BLaER1 treated with 17β-estradiol and CSF1 and Interleukin-3, amounts not matched to agents 10 nM and 100 nM (cell line): ENCODE data around the gene BCAP29.

ENCODE experiments used
- H3K27ac ChIP-seq, 11 experiments: shearing (Covaris generic); formaldehyde crosslinking; 2 replicates each; pipeline ENCODE4 v1.8.1; 2022
- H3K27me3 ChIP-seq, 11 experiments: shearing (Covaris generic); formaldehyde crosslinking; 2 replicates each; pipeline ENCODE4 v1.8.1; 2022
- H3K36me3 ChIP-seq, 11 experiments: shearing (Covaris generic); formaldehyde crosslinking; 2 replicates each; pipeline ENCODE4 v1.8.1; 2022
- H3K4me1 ChIP-seq, 10 experiments: shearing (Covaris generic); formaldehyde crosslinking; 2 replicates each; pipeline ENCODE4 v1.8.1; 2022
- H3K4me2 ChIP-seq, 11 experiments: shearing (Covaris generic); formaldehyde crosslinking; 2 replicates each; pipeline ENCODE4 v1.8.1; 2022
- H3K4me3 ChIP-seq, 10 experiments: shearing (Covaris generic); formaldehyde crosslinking; 2 replicates each; pipeline ENCODE4 v1.8.1; 2022
- H3K9ac ChIP-seq, 11 experiments: shearing (Covaris generic); formaldehyde crosslinking; 2 replicates each; pipeline ENCODE4 v1.8.1; 2022
- H3K9me3 ChIP-seq, 11 experiments: shearing (Covaris generic); formaldehyde crosslinking; replicated peaks in 1 of 11; 2 replicates each; pipeline ENCODE4 v1.8.1; 2022
- H4K20me1 ChIP-seq, 11 experiments: shearing (Covaris generic); formaldehyde crosslinking; 2 replicates each; pipeline ENCODE4 v1.8.1; 2022
- Cebpa-rat ChIP-seq, 11 experiments: shearing (Covaris generic); IDR thresholded peaks; 2 replicates each; pipeline ENCODE4 v1.8.1; 2022

BCAP29 gene

DNA sequence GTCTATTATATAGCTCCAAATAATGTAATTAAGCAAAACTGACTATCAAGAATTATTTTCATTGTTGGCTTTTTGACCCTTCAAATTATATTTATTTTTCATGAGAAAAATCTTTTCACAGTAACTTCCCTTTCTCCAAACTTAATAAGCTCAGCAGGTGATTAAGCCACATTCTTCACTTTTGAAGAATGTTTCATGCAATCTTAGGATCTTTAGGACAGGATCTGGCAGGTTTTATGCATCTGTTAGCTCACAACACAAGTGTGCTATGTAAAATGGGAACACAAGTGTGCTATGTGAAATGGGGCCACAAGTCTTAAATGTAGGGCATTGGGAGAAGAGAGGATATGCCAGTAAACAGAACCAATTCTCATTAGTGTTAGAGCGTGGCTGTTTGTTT lies 26.3 kb downstream of the BCAP29 start:
- H3K4me2 ChIP-seq: no peak overlapping the region
- TF ChIP-seq Cebpa-rat (IDR thresholded peaks at IDR 0.05): no peak

DNA sequence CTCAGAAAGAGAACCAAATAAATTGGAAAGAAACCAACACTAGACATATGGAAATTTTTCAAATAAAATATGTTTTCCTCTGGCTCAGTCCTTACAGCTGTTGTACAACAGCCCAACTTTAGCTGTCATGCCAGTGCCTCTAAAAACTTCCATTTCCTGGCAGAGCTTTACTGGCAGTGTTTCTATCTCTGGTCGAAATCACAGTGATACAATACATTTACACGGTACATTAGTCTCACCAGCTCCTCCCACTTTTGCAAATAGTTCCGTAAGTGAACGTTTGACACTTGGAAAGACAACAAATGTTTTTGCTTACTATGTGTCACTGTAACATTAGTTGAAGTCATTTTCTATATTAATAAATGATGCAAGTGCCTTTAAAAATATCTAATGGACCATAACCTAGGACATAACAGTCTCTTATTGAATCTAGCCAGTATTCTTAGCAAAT lies 29.8 kb downstream of the BCAP29 start:
- Histone ChIP-seq H3K27ac (no peak overlapping the region), H3K27me3 (no peaks in the 10 kb centered on the region), H3K9me3 (no peaks in the 10 kb centered on the region), H3K9ac (no peak overlapping the region), H3K4me3 (no peak overlapping the region), H3K4me2 (no peak overlapping the region), H4K20me1 (no peaks in the 10 kb centered on the region), H3K36me3 (peaks cover 5 to 52% (median 20%) of the 10 kb centered on the region in 11 experiments; a peak in 18 of 22 replicates), H3K4me1 (peaks cover 0 to 6% (median 0%) of the 10 kb centered on the region in 10 experiments; a peak in 2 of 20 replicates)
- TF ChIP-seq Cebpa-rat (IDR thresholded peaks at IDR 0.05): no peak

More for the DNA sequence above, 26.3 kb downstream of the BCAP29 start:
- Histone ChIP-seq H3K27ac (no peak overlapping the region), H3K4me1 (no peaks in the 10 kb centered on the region), H3K4me3 (no peak overlapping the region), H3K27me3 (no peaks in the 10 kb centered on the region), H3K9ac (no peak overlapping the region), H4K20me1 (no peaks in the 10 kb centered on the region), H3K9me3 (no peaks in the 10 kb centered on the region), H3K36me3 (peaks cover 0 to 56% (median 5%) of the 10 kb centered on the region in 11 experiments; a peak in 5 of 22 replicates)

DNA sequence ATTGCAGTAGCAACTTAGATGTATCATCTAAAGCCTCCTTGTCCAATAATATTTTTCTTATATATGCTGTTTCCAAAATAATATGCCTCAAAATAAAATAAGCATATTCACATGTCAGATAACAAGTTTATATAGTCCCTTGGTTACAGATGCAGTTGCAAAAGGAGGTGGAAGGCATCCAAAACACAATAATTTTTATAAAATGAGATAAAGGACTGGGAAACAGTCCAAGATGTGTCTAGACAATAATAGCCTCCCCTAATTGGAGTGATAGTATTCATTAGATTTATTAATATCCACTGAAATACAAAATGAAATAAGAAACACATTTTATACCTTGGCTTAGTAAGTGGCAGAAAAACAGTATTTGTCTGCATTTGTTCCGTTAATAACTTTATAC lies 30.3 kb downstream of the BCAP29 start:
- no peaks in the 10 kb centered on the region for H4K20me1 ChIP-seq

DNA sequence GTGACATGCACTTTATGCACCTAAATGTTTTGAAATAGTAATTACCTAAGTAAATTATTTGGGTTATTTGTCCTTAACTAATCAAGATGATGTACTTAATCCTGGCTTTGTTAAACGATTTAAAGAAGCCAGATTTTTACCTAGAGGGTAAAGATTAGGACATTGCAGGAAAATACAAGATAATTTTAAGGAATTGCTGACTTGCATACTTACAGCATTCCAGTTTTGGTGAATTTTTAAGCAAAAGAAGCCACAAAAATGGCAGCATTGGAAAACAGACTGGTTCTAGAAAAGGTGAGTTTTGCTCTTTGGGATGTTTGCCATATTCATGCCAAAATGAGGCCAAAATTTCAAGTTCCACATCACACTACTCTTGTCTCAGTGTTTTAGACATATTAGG lies 33.4 kb downstream of the BCAP29 start:
- Histone ChIP-seq H4K20me1 (no peaks in the 10 kb centered on the region), H3K9ac (no peak overlapping the region), H3K27me3 (no peaks in the 10 kb centered on the region), H3K4me1 (peaks cover 0 to 34% (median 0%) of the 10 kb centered on the region in 10 experiments; a peak in 4 of 20 replicates), H3K4me2 (no peak overlapping the region), H3K4me3 (no peak overlapping the region), H3K27ac (no peak overlapping the region), H3K36me3 (peaks cover 5 to 53% (median 27%) of the 10 kb centered on the region in 11 experiments; a peak in 18 of 22 replicates), H3K9me3 (no peaks in the 10 kb centered on the region)
- no peak for TF ChIP-seq Cebpa-rat (IDR thresholded peaks at IDR 0.05)

More for the DNA sequence above, 30.3 kb downstream of the BCAP29 start:
- Histone ChIP-seq H3K4me2 (no peak overlapping the region), H3K9me3 (no peaks in the 10 kb centered on the region), H3K27ac (no peak overlapping the region), H3K4me1 (peaks cover 0 to 9% (median 0%) of the 10 kb centered on the region in 10 experiments; a peak in 2 of 20 replicates), H3K27me3 (no peaks in the 10 kb centered on the region), H3K36me3 (peaks cover 5 to 52% (median 23%) of the 10 kb centered on the region in 11 experiments; a peak in 18 of 22 replicates), H3K9ac (no peak overlapping the region), H3K4me3 (no peak overlapping the region)
- TF ChIP-seq Cebpa-rat (IDR thresholded peaks at IDR 0.05): no peak

DNA sequence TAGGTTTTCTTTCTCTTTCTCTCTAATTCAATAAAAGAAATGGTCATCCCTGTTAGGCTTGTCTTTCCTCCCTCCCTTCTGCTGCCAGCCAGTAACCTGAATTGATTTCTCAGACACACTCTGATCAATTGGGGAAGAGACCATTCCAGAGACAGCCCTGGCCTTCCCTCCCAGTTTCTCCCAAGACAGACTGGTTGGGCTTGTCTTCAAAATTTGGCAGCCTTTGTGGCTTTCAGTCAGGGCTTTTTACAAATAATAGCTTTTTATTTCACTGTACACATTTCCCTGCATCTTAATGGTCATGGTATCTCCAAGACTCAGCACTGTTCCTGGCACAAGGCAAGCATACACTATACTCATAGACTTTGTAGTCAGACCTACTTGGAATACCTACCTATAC lies 33.9 kb downstream of the BCAP29 start:
- H3K4me2 ChIP-seq: no peak overlapping the region
- TF ChIP-seq Cebpa-rat (IDR thresholded peaks at IDR 0.05): no peak
- H3K27ac ChIP-seq: no peak overlapping the region
- H3K9me3 ChIP-seq: no peaks in the 10 kb centered on the region
- H3K9ac ChIP-seq: no peak overlapping the region
- peaks cover 0 to 34% (median 0%) of the 10 kb centered on the region in 10 experiments; a peak in 4 of 20 replicates for H3K4me1 ChIP-seq
- no peak overlapping the region for H3K4me3 ChIP-seq
- H3K27me3 ChIP-seq: no peaks in the 10 kb centered on the region
- peaks cover 5 to 48% (median 27%) of the 10 kb centered on the region in 11 experiments; a peak in 18 of 22 replicates for H3K36me3 ChIP-seq
- H4K20me1 ChIP-seq: no peaks in the 10 kb centered on the region

DNA sequence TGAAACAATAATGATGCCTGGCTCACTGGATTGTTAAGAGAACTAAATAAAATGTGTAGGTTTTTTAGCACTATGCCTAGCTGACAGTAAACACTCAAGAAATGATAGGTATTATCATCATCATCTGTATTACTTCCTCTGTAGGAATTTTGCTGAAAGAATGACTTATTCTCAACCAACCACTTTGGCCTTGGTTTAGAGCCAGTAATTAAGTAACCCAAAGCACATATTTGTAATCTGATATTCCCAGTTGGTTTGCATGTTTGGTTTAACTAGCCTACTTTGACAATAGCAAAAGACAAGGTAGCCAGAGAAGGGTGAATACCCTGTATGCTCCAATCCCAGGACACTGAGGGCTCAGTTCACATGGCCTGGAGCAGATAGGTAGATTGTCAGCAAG lies 34.4 kb downstream of the BCAP29 start:
- H3K4me1 ChIP-seq: peaks cover 0 to 34% (median 0%) of the 10 kb centered on the region in 10 experiments; a peak in 4 of 20 replicates
- peaks cover 5 to 44% (median 22%) of the 10 kb centered on the region in 11 experiments; a peak in 18 of 22 replicates for H3K36me3 ChIP-seq
- no peak overlapping the region for H3K9ac ChIP-seq
- H3K4me3 ChIP-seq: no peak overlapping the region
- H3K4me2 ChIP-seq: 0 out of 22 replicates have a peak overlapping the region, but pooled peaks of 1 of the 11 experiments have one; percentile 16
- no peak for TF ChIP-seq Cebpa-rat (IDR thresholded peaks at IDR 0.05)
- no peak overlapping the region for H3K27ac ChIP-seq
- no peaks in the 10 kb centered on the region for H4K20me1 ChIP-seq
- H3K9me3 ChIP-seq: no peaks in the 10 kb centered on the region
- no peaks in the 10 kb centered on the region for H3K27me3 ChIP-seq

DNA sequence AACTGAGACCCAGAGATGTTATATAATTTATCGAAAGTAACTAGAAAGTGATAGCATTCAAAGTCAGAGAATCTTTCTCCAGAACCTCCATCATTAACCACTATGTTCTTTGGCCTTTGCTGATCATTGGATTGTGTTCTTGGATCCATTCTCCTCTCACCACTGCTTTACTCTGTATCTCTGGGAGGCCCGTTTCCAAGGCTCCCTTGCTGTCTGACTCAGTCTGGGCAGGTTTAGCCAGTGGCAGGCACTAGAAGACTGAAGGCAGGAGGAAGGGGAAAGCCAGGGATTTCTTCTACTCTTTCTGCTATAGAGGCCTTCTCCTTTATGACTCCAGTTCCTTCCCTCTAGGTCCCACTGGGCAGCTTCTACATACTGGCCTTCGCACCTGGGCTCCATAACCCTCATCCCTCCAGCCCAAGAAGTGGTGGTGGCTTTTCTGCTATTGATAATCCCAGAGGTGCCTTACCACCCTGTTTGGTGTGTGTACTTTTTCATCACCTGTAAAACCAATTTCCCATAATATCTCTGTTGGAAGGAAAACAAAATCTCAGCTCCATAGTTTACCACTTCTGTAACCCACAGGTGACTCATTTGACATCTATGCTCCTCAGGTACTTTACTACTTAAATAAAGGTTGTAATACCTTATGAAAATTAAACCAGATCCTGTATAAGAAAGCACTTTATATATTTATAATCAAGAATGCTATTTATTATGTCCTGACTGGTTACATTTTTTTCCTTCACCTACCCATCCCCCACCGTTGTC lies 36.0 kb downstream of the BCAP29 start:
- H3K4me2 ChIP-seq: peak overlapping the region in 2 of 11 experiments; percentile 21 to 44; a peak in 2 of 22 replicates
- no peaks in the 10 kb centered on the region for H3K27me3 ChIP-seq
- H3K9ac ChIP-seq: no peak overlapping the region
- H3K9me3 ChIP-seq: no peaks in the 10 kb centered on the region
- H3K36me3 ChIP-seq: peaks cover 5 to 47% (median 22%) of the 10 kb centered on the region in 11 experiments; a peak in 18 of 22 replicates
- H3K27ac ChIP-seq: peak overlapping the region in 2 of 11 experiments; percentile 35 to 50; a peak in 1 of 22 replicates
- no peak for TF ChIP-seq Cebpa-rat (IDR thresholded peaks at IDR 0.05)
- peaks cover 0 to 39% (median 0%) of the 10 kb centered on the region in 10 experiments; a peak in 4 of 20 replicates for H3K4me1 ChIP-seq
- no peak overlapping the region for H3K4me3 ChIP-seq
- no peaks in the 10 kb centered on the region for H4K20me1 ChIP-seq

DNA sequence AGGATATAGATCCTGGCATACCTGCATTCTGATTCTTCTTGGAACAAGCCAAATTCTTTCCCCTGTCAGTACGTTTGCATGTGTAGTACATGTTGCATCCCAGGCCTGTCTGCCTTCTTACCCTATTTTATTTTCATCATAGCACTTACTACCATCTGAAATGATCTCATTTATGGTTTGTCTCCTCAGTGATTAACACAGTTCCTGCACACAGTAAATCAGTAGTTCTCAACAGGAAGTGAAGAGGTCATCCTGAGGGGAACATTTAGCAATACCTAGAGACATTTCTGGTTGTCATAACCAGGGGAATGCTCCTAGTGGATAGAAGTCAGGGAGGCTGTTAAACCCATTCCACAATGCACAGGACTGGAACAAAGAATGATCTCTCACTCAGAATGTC lies 42.4 kb downstream of the BCAP29 start:
- H4K20me1 ChIP-seq: no peaks in the 10 kb centered on the region
- peak overlapping the region in 3 of 11 experiments; percentile 4 to 11 (median 9); a peak in 3 of 22 replicates for H3K27ac ChIP-seq
- H3K4me3 ChIP-seq: no peak overlapping the region
- no peak overlapping the region for H3K9ac ChIP-seq
- H3K4me2 ChIP-seq: peak overlapping the region in 5 of 11 experiments; percentile 41 to 66 (median 49); a peak in 11 of 22 replicates
- no peak for TF ChIP-seq Cebpa-rat (IDR thresholded peaks at IDR 0.05)
- H3K36me3 ChIP-seq: peaks cover 0 to 13% (median 0%) of the 10 kb centered on the region in 11 experiments; a peak in 1 of 22 replicates
- peaks cover 0 to 35% (median 5%) of the 10 kb centered on the region in 10 experiments; a peak in 10 of 20 replicates for H3K4me1 ChIP-seq
- peaks cover 0 to 5% (median 0%) of the 10 kb centered on the region in 11 experiments; a peak in 4 of 22 replicates for H3K9me3 ChIP-seq
- H3K27me3 ChIP-seq: no peaks in the 10 kb centered on the region

DNA sequence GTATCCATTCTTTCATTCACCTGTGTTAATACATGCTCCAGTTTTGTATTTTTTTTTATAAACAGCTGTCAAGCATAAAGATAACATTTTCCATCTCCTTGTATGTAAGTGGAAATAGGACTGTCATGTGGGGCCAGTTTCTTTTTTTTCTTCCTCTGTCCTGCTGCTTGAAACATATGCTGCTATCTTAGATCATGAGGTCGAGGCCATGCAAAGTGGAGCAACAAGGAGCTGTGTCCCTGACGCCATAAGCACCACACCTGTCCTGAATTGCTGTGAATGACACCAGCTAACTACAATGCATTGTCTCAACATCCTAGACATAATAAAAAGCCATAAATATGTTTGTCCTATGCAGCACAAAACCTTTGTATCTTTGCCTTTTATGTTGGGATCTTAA lies 42.8 kb downstream of the BCAP29 start:
- no peaks in the 10 kb centered on the region for H4K20me1 ChIP-seq

More for the DNA sequence above, 42.8 kb downstream of the BCAP29 start:
- Histone ChIP-seq H3K9me3 (peaks cover 0 to 5% (median 0%) of the 10 kb centered on the region in 11 experiments; a peak in 4 of 22 replicates), H3K9ac (no peak overlapping the region), H3K27ac (peak overlapping the region in 3 of 11 experiments; percentile 4 to 16 (median 11); a peak in 1 of 22 replicates), H3K27me3 (no peaks in the 10 kb centered on the region), H3K4me1 (peaks cover 0 to 35% (median 5%) of the 10 kb centered on the region in 10 experiments; a peak in 10 of 20 replicates), H3K4me2 (peak overlapping the region in 5 of 11 experiments; percentile 41 to 66 (median 49); a peak in 10 of 22 replicates), H3K36me3 (0 out of 22 replicates have a peak, but pooled peaks cover 0 to 13% (median 0%) of the 10 kb centered on the region in 11 experiments), H3K4me3 (no peak overlapping the region)
- no peak for TF ChIP-seq Cebpa-rat (IDR thresholded peaks at IDR 0.05)
